CD4-positive, alpha-beta T cell treated with Interferon alpha-2 for 1 hour (primary cell): ENCODE results near the gene RANGAP1.
"Not testable (repeated sequence)": the region's sequence is repeated elsewhere in the genome, so short reads cannot be mapped to it uniquely, and the experiment has no call there.

Experiments used
- DNase-seq, 2 donors: peaks; one replicate each; pipeline ENCODE4 v3.0.0-alpha.2; 2020 to 2022

The RANGAP1 gene

DNA sequence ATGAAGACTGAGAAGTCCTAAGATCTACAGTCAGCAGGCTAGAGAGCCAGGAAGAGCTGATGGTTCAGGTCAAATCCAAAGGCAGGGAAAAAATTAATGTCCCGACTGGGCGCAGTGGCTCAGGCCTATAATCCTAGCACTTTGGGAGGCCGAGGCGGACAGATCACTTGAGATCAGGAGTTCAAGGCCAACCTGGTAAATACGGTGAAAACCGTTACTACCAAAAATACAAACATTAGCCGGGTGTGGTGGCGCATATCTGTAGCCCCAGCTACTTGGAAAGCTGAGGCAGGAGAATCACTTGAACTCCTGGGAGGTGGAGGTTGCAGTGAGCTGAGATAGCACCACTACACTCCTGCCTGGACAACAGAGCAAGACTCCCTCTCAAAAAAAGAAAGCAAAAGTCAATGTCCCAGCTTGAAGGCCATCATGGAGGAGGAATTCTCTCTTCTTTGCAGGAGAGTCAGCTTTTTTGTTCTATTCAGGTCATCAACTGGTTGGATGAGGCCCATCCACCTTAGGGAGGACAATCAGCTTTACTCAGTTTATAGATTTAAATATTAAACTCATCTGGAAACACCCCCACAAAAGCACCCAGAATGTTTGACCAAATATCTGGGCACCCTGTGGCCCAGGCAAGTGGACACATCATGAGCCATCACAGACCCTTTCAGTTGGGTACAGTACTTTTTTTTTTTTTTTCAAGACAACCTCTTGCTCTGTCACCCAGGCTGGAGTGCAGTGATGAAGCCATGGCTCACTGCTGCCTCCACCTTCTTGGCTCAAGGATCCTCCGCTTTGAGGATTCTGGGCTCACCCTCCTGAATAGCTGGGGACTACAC is 11.1 kb upstream of the RANGAP1 start:
- no peak for DNase-seq

DNA sequence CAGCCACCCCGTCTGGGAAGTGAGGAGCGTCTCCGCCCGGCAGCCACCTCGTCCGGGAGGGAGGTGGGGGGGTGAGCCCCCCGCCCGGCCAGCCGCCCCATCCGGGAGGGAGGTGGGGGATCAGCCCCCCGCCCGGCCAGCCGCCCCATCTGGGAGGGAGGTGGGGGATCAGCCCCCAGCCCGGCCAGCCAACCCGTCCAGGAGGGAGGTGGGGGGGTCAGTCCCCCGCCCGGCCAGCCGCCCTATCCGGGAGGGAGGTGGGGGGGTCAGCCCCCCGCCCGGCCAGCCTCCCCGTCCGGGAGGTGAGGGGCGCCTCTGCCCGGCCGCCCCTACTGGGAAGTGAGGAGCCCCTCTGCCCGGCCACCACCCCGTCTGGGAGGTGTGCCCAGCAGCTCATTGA is 8.8 kb upstream of the RANGAP1 start:
- not testable (repeated sequence) for DNase-seq

DNA sequence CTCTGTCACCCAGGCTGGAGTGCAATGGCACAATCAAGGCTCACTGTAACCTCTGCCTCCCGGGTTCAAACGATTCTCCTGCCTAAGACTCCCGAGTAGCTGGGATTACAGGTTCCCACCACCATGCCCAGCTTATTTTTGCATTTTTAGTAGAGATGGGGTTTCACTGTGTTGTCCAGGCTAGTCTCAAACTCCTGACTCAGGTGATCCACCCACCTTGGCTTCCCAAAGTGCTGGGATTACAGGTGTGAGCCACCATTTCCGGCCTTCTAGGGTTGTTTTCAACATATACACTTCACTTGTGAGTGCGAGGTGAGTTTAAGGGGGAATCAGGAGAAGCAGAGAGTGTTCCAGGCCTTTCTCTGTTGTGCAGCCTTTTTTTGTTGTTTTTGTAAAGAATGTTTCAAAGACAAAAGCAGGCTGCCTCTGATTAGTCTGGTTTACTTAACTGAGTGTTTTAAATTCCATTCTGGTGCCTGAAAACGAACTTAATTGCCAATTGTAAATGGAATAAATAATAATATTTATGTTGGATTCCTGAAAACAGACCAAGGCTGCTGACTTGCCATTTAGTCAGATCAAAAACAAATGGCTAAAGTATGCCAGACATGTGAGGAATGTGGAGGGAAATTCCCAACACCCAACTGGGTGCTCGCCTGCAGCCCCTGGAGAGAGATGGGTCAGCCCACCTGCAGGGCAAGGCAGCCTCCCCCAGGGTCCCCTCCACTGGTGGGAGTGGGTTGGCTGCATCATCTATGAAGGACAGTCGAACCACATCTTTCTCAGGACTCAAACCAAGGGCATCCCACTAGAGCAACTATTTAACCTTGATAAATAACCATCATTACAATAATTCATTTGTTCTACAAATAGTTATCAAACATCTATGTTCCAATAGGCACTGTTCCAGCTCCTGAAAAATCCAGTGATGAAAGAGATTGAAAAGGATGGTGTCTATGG is 4.6 kb upstream of the RANGAP1 start:
- DNase-seq, result no peak

GRCh38 chr22:41289671-41290070 is 3.7 kb upstream of the RANGAP1 start:
- DNase-seq, result no peak

GRCh38 chr22:41288245-41288946 is 2.4 kb upstream of the RANGAP1 start:
- no peak for DNase-seq

DNA sequence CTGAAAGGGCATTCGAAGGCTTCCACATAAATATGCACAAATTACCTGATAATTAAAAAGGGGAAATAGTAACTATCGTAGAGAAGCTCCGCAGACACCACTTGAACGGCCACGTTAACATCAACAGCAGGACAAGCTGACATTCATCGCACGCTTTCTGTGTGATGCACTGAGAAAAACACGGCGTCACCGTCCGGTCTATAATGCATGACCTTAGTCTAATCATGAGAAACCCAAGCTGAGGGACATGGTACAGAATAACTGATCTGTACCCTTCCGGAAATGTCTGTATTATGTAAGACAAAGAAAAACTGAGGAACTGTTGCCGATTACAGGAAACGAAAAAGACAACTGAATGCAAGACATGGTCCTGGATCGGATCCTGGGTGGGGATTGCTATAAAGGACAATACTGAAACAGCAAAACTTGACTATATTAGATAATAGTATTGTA is 678 bp upstream of the RANGAP1 start:
- peak; percentile 73 to 85 for DNase-seq

- DNase-seq, result peak; percentile 77 to 87
Observed at GRCh38 chr22:41285441-41285819, 557 bp downstream of the RANGAP1 start.

DNA sequence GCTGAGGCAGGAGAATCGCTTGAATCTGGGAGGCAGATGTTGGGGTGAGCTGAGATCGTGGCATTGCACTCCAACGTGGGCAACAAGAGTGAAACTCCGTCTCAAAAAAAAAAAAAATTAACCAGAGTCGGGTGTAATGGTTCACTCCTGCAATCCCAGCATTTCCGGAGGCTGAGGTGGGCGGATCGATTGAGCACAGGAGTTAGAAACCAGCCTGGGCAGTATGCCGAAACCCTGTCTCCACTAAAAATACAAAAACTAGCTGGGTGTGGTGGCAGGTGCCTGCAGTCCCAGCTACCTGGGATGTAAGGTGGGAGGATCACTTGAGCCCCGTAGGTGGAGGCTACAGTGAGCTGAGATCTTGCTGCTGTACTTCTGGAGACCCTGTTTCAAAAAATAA is 1.5 kb downstream of the RANGAP1 start:
- no peak for DNase-seq

DNA sequence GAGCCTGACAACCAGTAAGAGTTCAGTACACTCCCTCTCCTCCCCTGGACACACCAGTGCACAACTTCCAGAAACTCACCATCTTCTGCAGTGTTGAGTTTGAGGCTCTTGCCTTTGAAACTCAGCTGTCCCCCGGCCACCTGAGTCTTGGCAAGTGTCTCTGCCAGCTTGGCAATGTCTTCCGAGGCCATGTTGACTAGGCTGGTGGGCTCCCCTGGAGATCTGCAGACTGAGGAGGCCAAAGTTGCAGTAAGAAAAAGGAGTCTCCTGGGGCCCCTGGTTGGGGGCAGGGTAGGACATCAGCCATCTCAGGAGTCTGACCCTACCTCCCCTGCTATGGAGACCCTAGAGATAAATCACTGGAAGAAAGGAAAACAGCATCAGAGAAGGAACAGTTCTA is 5.1 kb downstream of the RANGAP1 start:
- no peak for DNase-seq

- DNase-seq, result no peak
Observed at GRCh38 chr22:41280065-41280464, 5.9 kb downstream of the RANGAP1 start.

- DNase-seq, result no peak
Observed at GRCh38 chr22:41274856-41275255, 11.1 kb downstream of the RANGAP1 start.

DNA sequence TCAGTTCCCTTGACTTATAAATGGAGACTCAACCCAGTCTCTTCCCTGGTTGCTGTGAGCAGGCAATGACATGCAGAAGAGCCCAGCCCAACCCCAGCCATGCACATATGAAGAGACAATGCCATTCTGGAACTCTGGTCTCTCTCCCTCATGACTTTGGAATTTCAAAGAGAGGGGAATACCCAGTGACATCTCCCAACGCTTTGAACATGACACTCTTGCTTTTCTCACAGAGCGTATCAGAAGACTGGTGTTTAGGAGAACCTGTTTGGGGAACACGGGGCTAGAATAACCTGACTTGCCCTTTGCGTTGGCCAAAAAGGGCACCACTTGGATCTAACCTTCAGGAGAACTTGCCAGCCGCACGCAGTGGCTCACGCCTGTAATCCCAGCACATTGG is 12.9 kb downstream of the RANGAP1 start:
- no peak for DNase-seq

- DNase-seq, result no peak
Observed at GRCh38 chr22:41271787-41272186, 14.2 kb downstream of the RANGAP1 start.

DNA sequence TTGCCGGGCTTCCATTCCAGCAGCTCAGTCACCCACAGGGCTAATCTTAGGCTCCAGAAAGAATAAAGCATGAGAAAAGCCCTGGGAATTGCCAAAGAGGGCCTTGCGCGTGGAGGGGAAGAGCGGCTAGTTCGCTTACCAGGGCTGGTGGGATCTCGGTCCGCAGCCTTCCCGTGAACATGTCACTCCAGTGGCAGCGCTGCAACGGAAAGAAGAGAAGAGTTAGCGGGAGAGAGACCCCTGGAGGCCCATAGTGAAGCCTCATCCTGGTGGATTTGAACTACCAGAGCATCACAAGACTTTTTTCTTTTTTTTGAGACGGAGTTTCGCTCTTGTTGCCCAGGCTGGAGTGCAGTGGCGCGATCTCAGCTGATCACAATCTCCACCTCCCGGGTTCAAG is 18.0 kb downstream of the RANGAP1 start:
- no peak for DNase-seq

DNA sequence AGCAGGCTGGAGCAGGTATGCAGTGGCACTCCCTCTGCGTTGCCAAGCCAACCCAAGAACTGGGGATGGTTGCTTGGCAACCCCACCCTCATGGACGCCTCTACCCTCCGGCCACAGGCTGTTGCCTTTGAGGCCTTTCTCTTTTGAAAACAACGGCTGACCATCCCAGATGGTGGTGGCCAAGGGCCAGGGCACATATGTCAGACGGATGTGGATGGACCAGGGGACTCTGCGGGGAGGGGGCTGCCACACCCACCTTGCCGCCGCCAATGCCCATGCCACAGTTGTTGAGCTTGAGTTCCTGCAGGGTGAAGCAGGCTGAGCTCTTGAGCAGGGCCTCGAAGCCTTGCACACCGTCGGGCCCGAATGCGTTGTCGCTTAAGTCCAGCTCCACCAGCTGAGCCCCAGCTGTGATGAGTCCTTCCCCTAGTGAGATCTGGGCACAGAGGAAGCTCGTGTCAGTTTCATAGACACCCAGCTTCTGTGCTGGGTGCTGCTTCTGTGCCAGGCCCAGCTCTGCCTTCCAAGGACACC is 21.5 kb downstream of the RANGAP1 start:
- DNase-seq, result no peak

DNA sequence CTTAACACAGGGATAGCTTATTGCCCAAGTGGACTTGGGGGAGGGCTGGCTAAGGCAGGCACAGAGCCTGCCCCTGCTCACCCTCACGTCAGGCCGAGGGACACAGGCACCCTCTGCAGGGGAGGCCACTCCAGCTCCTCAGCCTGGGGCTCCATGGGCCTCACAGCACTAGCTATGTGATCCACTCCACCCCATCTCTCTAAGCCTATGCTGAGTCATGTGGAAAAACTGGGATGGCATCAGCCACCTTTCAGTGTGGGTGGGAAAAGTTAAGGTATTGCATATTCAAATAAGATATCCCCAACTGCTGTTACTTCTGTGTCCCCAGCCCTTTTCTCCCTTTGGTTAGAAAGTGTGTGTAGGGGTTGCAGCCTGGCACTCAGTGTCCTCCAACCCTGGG is 22.3 kb downstream of the RANGAP1 start:
- no peak for DNase-seq

DNA sequence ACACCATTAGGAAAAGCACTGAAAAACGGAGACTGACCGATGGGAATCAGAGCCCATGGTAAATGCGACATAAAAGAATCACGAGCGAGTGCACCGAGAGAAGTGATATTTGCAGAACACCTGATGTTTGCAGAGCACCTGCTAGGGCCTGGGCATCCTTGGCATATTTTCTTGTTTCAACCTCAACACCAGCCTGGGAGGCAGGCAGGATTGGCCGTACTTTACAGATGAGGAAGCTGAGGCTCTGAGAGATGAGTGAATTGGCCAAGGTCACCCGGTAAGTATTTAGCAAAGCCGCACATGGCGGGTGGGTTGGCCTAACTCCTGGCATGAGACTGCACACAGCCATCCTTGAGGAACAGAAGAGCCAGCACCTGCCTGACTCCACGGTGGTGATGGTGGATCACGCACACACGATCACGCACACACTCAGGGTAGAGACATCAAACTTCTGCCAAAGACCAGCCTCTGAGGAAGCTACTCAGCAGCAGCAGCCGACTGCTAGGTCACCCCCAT is 23.7 kb downstream of the RANGAP1 start:
- no peak for DNase-seq

- DNase-seq, result no peak
Observed at GRCh38 chr22:41261541-41262249, 24.3 kb downstream of the RANGAP1 start.

- no peak for DNase-seq
Observed at GRCh38 chr22:41260871-41261270, 25.1 kb downstream of the RANGAP1 start.

GRCh38 chr22:41259756-41260155 is 26.2 kb downstream of the RANGAP1 start:
- DNase-seq, result not testable (repeated sequence)

GRCh38 chr22:41257696-41258095 is 28.3 kb downstream of the RANGAP1 start:
- DNase-seq, result no peak
